ENCODE results near the gene PAAF1.

- TF ChIP-seq CTCF (conservative IDR thresholded peaks at IDR 0.05 in 1 of 2, IDR thresholded peaks at IDR 0.05 in 1 of 2; ENCODE audit: extremely low read depth in 1 of 2, insufficient read depth in 1 of 2, low read depth in 1 of 2, low read length in 2 of 2) (no peak), EZH2 (IDR thresholded peaks at IDR 0.05; ENCODE audit: borderline replicate concordance, low read length) (no peak)
These were observed 38.2 kb upstream of the PAAF1 start for GRCh38 chr11:73838443-73839122.
